SU-DHL-6 (cell line): Measurements from ENCODE around the gene TRAPPC4.

Source experiments
- H2AFZ ChIP-seq: fragments of 200-600 bp; sonication (generic); 2 replicates; pipeline ENCODE4 v1.6.1; 2014; ENCODE audit warnings: low read depth, mild to moderate bottlenecking, moderate library complexity, mixed read lengths, antibody characterized with exemption, low read length; ENCODE audit not compliant: severe bottlenecking
- H3F3A ChIP-seq: fragments of 200-600 bp; shearing (Covaris generic); 2 replicates; pipeline ENCODE4 v1.6.0; 2016; ENCODE audit warnings: antibody characterized with exemption, mild to moderate bottlenecking; ENCODE audit not compliant: insufficient read depth
- H3K27ac ChIP-seq: fragments of 200-600 bp; sonication (generic); 2 replicates; pipeline ENCODE4 v1.5.1; 2016; ENCODE audit warnings: low read depth, mild to moderate bottlenecking, low read length, moderate library complexity, mixed read lengths
- H3K27me3 ChIP-seq: fragments of 200-600 bp; sonication (generic), shearing (Covaris generic); 2 replicates; pipeline ENCODE4 v1.6.0; 2014; ENCODE audit warnings: mild to moderate bottlenecking, low read length
- H3K36me3 ChIP-seq: fragments of 200-600 bp; sonication (generic); 2 replicates; pipeline ENCODE4 v1.6.1; 2014; ENCODE audit warnings: mild to moderate bottlenecking, low read length, mixed read lengths
- H3K4me2 ChIP-seq: fragments of 300-600, 200-600 bp; shearing (Covaris generic), sonication (generic); 2 replicates; pipeline ENCODE4 v1.6.0; 2014; ENCODE audit warnings: low read length, low read depth, mild to moderate bottlenecking; ENCODE audit not compliant: poor library complexity, severe bottlenecking
- H3K4me3 ChIP-seq: fragments of 200-600 bp; sonication (generic); 2 replicates; pipeline ENCODE4 v1.5.1; 2014; ENCODE audit warnings: antibody characterized with exemption, low read length, mild to moderate bottlenecking, mixed read lengths; ENCODE audit not compliant: insufficient read depth, poor library complexity, severe bottlenecking
- H3K79me2 ChIP-seq: fragments of 200-600 bp; sonication (generic); 2 replicates; pipeline ENCODE4 v1.6.1; 2014; ENCODE audit warnings: mild to moderate bottlenecking, low read length, moderate library complexity; ENCODE audit not compliant: insufficient read depth
- H3K9ac ChIP-seq: fragments of 200-600 bp; sonication (generic); 2 replicates; pipeline ENCODE4 v1.7.0; 2014; ENCODE audit warnings: mild to moderate bottlenecking, low read length
- H3K9me2 ChIP-seq: fragments of 200-600 bp; sonication (generic); replicated peaks from 2 replicates; pipeline ENCODE4 v1.6.1; 2014; ENCODE audit warnings: low read length; ENCODE audit not compliant: insufficient read depth
- H3K9me3 ChIP-seq: fragments of 200-600 bp; sonication (generic); 2 replicates; pipeline ENCODE4 v1.6.1; 2014; ENCODE audit warnings: low read length, mixed read lengths; ENCODE audit not compliant: insufficient read depth
- H4K20me1 ChIP-seq: fragments of 200-600 bp; sonication (generic); 2 replicates; pipeline ENCODE4 v1.6.1; 2014; ENCODE audit warnings: low read depth, mild to moderate bottlenecking, antibody characterized with exemption, low read length, moderate library complexity, mixed read lengths
- CTCF ChIP-seq: fragments of 200-600 bp; sonication (generic); IDR thresholded peaks from one replicate; pipeline ENCODE4 v1.5.1; 2017; ENCODE audit warnings: antibody characterized with exemption, mild to moderate bottlenecking, low read length, moderate library complexity; ENCODE audit not compliant: insufficient read depth, poor library complexity, severe bottlenecking
- EZH2phosphoT487 ChIP-seq: fragments of 200-600 bp; sonication (generic), shearing (Covaris generic); conservative IDR thresholded peaks from 2 replicates; pipeline ENCODE4 v1.6.1; 2018; ENCODE audit warnings: mild to moderate bottlenecking, antibody characterized with exemption, low read length, moderate library complexity, mixed read lengths

TRAPPC4 gene

GRCh38 chr11:119012629-119013170 lies 5.9 kb upstream of the TRAPPC4 start:
- no peak overlapping the region for H3K4me3 ChIP-seq
- H3K27me3 ChIP-seq, result no peaks in the 10 kb centered on the region
- H2AFZ ChIP-seq, result no peak overlapping the region
- H4K20me1 ChIP-seq, result peaks cover 4% of the 10 kb centered on the region; the same call in 1 of the 2 replicates
- H3K79me2 ChIP-seq, result peaks cover 26% of the 10 kb centered on the region
- H3F3A ChIP-seq, result peaks cover 58% of the 10 kb centered on the region
- TF ChIP-seq CTCF, result no peak
- no peak overlapping the region for H3K4me2 ChIP-seq
- no peaks in the 10 kb centered on the region for H3K9me3 ChIP-seq
- H3K36me3 ChIP-seq, result peaks cover 25% of the 10 kb centered on the region
- H3K27ac ChIP-seq, result no peak overlapping the region
- H3K9me2 ChIP-seq, result no peaks in the 10 kb centered on the region
- no peak overlapping the region for H3K9ac ChIP-seq

- H3K27ac ChIP-seq, result no peak overlapping the region
- peaks cover 63% of the 10 kb centered on the region for H3F3A ChIP-seq
- no peaks in the 10 kb centered on the region for H3K9me2 ChIP-seq
- H2AFZ ChIP-seq, result no peak overlapping the region
- peaks cover 4% of the 10 kb centered on the region; the same call in 1 of the 2 replicates for H4K20me1 ChIP-seq
- no peak overlapping the region for H3K4me3 ChIP-seq
- no peak for TF ChIP-seq CTCF
- TF ChIP-seq EZH2phosphoT487, result no peak
- H3K9me3 ChIP-seq, result no peaks in the 10 kb centered on the region
- H3K4me2 ChIP-seq, result no peak overlapping the region
- H3K36me3 ChIP-seq, result peaks cover 25% of the 10 kb centered on the region
- H3K79me2 ChIP-seq, result peaks cover 38% of the 10 kb centered on the region
- H3K27me3 ChIP-seq, result no peaks in the 10 kb centered on the region
- H3K9ac ChIP-seq, result no peak overlapping the region
Observed at GRCh38 chr11:119014209-119014924, 4.2 kb upstream of the TRAPPC4 start.

- Histone ChIP-seq H2AFZ (no peak overlapping the region), H3K79me2 (peaks cover 46% of the 10 kb centered on the region), H3K9ac (no peak overlapping the region), H3K9me3 (no peaks in the 10 kb centered on the region), H3K27ac (no peak overlapping the region), H3K4me2 (no peak overlapping the region), H3K36me3 (peaks cover 25% of the 10 kb centered on the region), H3K27me3 (no peaks in the 10 kb centered on the region), H3K9me2 (no peaks in the 10 kb centered on the region), H4K20me1 (peaks cover 4% of the 10 kb centered on the region; the same call in 1 of the 2 replicates), H3F3A (peaks cover 63% of the 10 kb centered on the region), H3K4me3 (no peak overlapping the region)
- TF ChIP-seq EZH2phosphoT487, result no peak
- no peak for TF ChIP-seq CTCF
Observed at GRCh38 chr11:119015054-119015611, 3.4 kb upstream of the TRAPPC4 start.
